ENCODE results near the gene C1QTNF5.
A peak's percentile ranks its signal among the peaks of the same experiment; 100 is the strongest.

Gene C1QTNF5

DNA sequence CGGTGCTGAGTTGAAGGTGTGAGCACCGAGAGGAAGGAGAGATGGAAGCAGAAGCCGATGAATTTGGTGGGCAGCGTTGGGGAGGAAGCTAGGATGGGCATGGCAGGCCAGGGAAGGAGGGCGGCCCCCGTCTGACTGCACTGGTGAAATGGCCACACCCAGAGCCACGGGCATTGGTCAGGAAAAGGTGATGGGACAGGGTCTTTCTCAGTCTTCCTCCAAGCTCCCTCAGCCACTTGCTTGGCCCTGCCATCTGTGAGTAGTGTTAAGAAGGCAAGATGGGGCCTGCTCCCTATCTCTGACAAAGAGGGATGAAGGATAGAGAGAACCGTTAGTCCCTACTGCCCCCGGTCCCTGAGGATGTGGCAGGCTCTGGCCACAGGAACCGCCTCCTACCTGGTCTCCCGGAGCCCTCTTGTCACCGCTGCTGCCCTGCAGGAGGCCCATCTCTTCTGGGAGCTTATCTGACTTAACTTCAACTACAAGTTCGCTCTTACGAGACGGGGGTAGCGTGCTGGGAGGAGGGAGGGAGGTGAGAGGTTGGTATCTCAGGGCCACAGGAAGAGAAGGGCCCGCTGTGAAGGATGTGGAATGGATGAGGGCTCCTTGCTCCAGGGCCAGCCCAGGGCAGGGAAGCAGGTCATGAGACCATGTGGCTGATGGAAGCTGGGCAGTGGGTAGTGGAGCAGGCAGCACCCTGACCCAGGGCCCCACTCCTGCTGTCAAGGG lies 30.6 kb downstream of the C1QTNF5 start:
- no peak overlapping the region for H3K9ac ChIP-seq (ENCODE audit: low read depth, low read length)
- H3K27ac ChIP-seq (ENCODE audit: low read depth, low read length): no peak overlapping the region
- H3K4me1 ChIP-seq (ENCODE audit: control insufficient read depth, insufficient read depth, low read length): peaks cover 12% of the 10 kb centered on the region

GRCh38 chr11:119309411-119309810 lies 31.3 kb downstream of the C1QTNF5 start:
- no peak overlapping the region for H3K4me3 ChIP-seq (ENCODE audit: low read depth, low read length)
- peaks cover 5% of the 10 kb centered on the region for H3K4me1 ChIP-seq (ENCODE audit: control insufficient read depth, insufficient read depth, low read length)
- H3K9ac ChIP-seq (ENCODE audit: low read depth, low read length): no peak overlapping the region
- no peak overlapping the region for H3K27ac ChIP-seq (ENCODE audit: low read depth, low read length)
- H3K27me3 ChIP-seq (ENCODE audit: control insufficient read depth, insufficient read depth, low read length): peaks cover under 1% of the 10 kb centered on the region; the same call in 1 of the 2 replicates
- H3K9me3 ChIP-seq (ENCODE audit: control insufficient read depth, insufficient read depth, low read length): no peaks in the 10 kb centered on the region
- H3K36me3 ChIP-seq (ENCODE audit: control insufficient read depth, insufficient read depth, low read length): peaks cover 65% of the 10 kb centered on the region

More for the DNA sequence above, 30.6 kb downstream of the C1QTNF5 start:
- Histone ChIP-seq H3K4me3 (ENCODE audit: low read depth, low read length) (no peak overlapping the region), H3K9me3 (ENCODE audit: control insufficient read depth, insufficient read depth, low read length) (no peaks in the 10 kb centered on the region), H3K27me3 (ENCODE audit: control insufficient read depth, insufficient read depth, low read length) (peaks cover 8% of the 10 kb centered on the region; the same call in 1 of the 2 replicates), H3K36me3 (ENCODE audit: control insufficient read depth, insufficient read depth, low read length) (peaks cover 62% of the 10 kb centered on the region)

DNA sequence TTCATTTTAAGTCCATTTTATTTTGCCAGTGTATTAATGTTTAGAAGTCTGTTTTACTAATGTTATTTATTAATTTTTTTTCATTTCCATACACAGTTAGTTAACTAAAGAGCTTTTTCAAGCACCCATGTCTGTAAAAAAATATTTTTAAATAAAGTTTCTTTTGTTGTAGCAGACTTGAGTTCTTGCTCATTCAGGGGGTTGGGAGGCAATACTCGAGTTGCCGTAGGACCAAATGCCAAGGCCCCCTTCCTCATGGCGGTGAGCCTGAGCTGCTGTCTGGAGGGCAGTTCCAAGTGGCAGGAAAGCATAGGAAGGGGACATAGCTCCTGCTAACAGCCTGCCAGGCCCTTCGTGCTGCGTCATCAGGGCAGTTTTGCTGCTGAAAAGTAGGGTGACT lies 32.7 kb downstream of the C1QTNF5 start:
- H3K4me3 ChIP-seq (ENCODE audit: low read depth, low read length): no peak overlapping the region
- H3K27ac ChIP-seq (ENCODE audit: low read depth, low read length): no peak overlapping the region
- peaks cover 5% of the 10 kb centered on the region for H3K4me1 ChIP-seq (ENCODE audit: control insufficient read depth, insufficient read depth, low read length)
- no peak overlapping the region for H3K9ac ChIP-seq (ENCODE audit: low read depth, low read length)
- no peaks in the 10 kb centered on the region for H3K9me3 ChIP-seq (ENCODE audit: control insufficient read depth, insufficient read depth, low read length)
- no peaks in the 10 kb centered on the region for H3K27me3 ChIP-seq (ENCODE audit: control insufficient read depth, insufficient read depth, low read length)
- peaks cover 75% of the 10 kb centered on the region for H3K36me3 ChIP-seq (ENCODE audit: control insufficient read depth, insufficient read depth, low read length)

DNA sequence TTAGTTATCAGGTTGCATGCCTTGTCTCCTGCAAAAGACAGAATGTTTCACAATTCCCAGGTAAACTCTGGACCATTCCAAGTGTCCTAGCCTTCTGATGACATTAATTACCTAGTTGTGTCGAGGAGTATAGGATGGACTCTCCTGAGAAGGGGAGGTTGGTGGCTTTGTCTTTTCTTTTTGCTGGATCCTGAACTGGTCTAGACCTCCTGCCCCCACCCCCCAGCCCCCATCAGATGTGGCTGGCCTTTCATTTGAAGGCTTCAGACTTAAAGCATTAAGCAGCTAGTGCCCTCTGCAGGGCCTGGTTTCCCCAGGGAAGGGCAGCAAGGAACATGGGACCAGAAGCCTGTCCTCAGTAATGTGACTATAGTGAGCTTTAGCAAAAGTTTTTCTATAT lies 33.5 kb downstream of the C1QTNF5 start:
- Histone ChIP-seq H3K4me3 (ENCODE audit: low read depth, low read length) (no peak overlapping the region), H3K36me3 (ENCODE audit: control insufficient read depth, insufficient read depth, low read length) (peaks cover 75% of the 10 kb centered on the region), H3K27me3 (ENCODE audit: control insufficient read depth, insufficient read depth, low read length) (no peaks in the 10 kb centered on the region), H3K27ac (ENCODE audit: low read depth, low read length) (peak overlapping the region; percentile 16), H3K9me3 (ENCODE audit: control insufficient read depth, insufficient read depth, low read length) (no peaks in the 10 kb centered on the region), H3K4me1 (ENCODE audit: control insufficient read depth, insufficient read depth, low read length) (peaks cover 5% of the 10 kb centered on the region), H3K9ac (ENCODE audit: low read depth, low read length) (no peak overlapping the region)

GRCh38 chr11:119306373-119306890 lies 34.3 kb downstream of the C1QTNF5 start:
- Histone ChIP-seq H3K27ac (ENCODE audit: low read depth, low read length) (peak overlapping the region; percentile 16), H3K9me3 (ENCODE audit: control insufficient read depth, insufficient read depth, low read length) (no peaks in the 10 kb centered on the region), H3K9ac (ENCODE audit: low read depth, low read length) (no peak overlapping the region), H3K27me3 (ENCODE audit: control insufficient read depth, insufficient read depth, low read length) (no peaks in the 10 kb centered on the region), H3K4me1 (ENCODE audit: control insufficient read depth, insufficient read depth, low read length) (peaks cover 5% of the 10 kb centered on the region), H3K36me3 (ENCODE audit: control insufficient read depth, insufficient read depth, low read length) (peaks cover 78% of the 10 kb centered on the region), H3K4me3 (ENCODE audit: low read depth, low read length) (no peak overlapping the region)

DNA sequence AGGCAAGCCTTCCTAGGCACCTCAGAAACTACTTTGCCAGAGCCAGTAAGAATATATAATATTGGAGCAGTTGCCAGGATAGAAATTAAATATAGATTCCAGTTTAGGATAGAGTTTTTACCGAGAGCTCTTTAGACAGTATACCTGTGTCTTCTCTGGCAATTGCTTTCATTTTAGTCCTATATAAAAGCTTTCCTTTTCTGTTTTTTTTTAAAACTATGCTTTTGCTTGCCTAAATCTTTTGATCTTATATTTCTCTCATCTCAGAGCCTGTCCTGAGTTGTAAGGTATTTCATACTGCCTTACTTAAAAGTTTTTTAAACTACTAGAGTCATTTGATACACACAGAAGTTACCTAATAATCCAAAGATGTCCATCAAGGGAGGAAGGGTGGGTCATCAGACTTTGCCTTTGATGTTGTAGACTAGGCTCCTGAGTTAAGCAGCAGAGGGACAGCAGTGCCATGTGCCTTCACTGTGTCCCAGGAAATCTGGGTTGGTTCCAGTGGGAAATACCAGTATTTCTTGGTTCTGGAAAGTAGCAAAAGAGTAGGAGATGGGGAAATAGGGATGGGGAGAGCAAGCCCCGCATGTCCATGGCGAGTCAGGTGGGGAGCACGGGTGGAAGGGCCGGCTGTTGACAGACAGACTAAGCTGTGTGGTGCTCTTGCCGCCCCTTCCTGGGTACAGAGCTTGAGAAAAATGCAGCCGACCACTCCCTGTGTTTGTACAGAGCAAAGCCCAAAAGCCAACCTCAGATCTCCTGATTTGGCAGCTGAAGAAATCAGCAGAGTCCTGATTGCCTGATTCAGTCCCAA lies 34.9 kb downstream of the C1QTNF5 start:
- Histone ChIP-seq H3K27me3 (ENCODE audit: control insufficient read depth, insufficient read depth, low read length) (no peaks in the 10 kb centered on the region), H3K9ac (ENCODE audit: low read depth, low read length) (no peak overlapping the region), H3K36me3 (ENCODE audit: control insufficient read depth, insufficient read depth, low read length) (peaks cover 78% of the 10 kb centered on the region), H3K4me3 (ENCODE audit: low read depth, low read length) (no peak overlapping the region), H3K27ac (ENCODE audit: low read depth, low read length) (no peak overlapping the region), H3K9me3 (ENCODE audit: control insufficient read depth, insufficient read depth, low read length) (no peaks in the 10 kb centered on the region), H3K4me1 (ENCODE audit: control insufficient read depth, insufficient read depth, low read length) (peaks cover 5% of the 10 kb centered on the region)

- H3K4me1 ChIP-seq (ENCODE audit: control insufficient read depth, insufficient read depth, low read length): peaks cover 5% of the 10 kb centered on the region
- H3K4me3 ChIP-seq (ENCODE audit: low read depth, low read length): no peak overlapping the region
- H3K27ac ChIP-seq (ENCODE audit: low read depth, low read length): no peak overlapping the region
- H3K9me3 ChIP-seq (ENCODE audit: control insufficient read depth, insufficient read depth, low read length): no peaks in the 10 kb centered on the region
- H3K9ac ChIP-seq (ENCODE audit: low read depth, low read length): no peak overlapping the region
- H3K36me3 ChIP-seq (ENCODE audit: control insufficient read depth, insufficient read depth, low read length): peaks cover 83% of the 10 kb centered on the region
- H3K27me3 ChIP-seq (ENCODE audit: control insufficient read depth, insufficient read depth, low read length): no peaks in the 10 kb centered on the region
These were observed 37.4 kb downstream of the C1QTNF5 start for GRCh38 chr11:119303227-119303718.

GRCh38 chr11:119300198-119300964 lies 40.3 kb downstream of the C1QTNF5 start:
- H3K27me3 ChIP-seq (ENCODE audit: control insufficient read depth, insufficient read depth, low read length): no peaks in the 10 kb centered on the region
- no peak overlapping the region for H3K27ac ChIP-seq (ENCODE audit: low read depth, low read length)
- H3K4me3 ChIP-seq (ENCODE audit: low read depth, low read length): no peak overlapping the region
- H3K9me3 ChIP-seq (ENCODE audit: control insufficient read depth, insufficient read depth, low read length): no peaks in the 10 kb centered on the region
- no peak overlapping the region for H3K9ac ChIP-seq (ENCODE audit: low read depth, low read length)
- H3K4me1 ChIP-seq (ENCODE audit: control insufficient read depth, insufficient read depth, low read length): no peaks in the 10 kb centered on the region
- peaks cover 89% of the 10 kb centered on the region for H3K36me3 ChIP-seq (ENCODE audit: control insufficient read depth, insufficient read depth, low read length)

- no peaks in the 10 kb centered on the region for H3K27me3 ChIP-seq (ENCODE audit: control insufficient read depth, insufficient read depth, low read length)
- H3K36me3 ChIP-seq (ENCODE audit: control insufficient read depth, insufficient read depth, low read length): peaks cover 88% of the 10 kb centered on the region
- H3K9me3 ChIP-seq (ENCODE audit: control insufficient read depth, insufficient read depth, low read length): no peaks in the 10 kb centered on the region
- no peak overlapping the region for H3K4me3 ChIP-seq (ENCODE audit: low read depth, low read length)
- H3K4me1 ChIP-seq (ENCODE audit: control insufficient read depth, insufficient read depth, low read length): no peaks in the 10 kb centered on the region
- no peak overlapping the region for H3K9ac ChIP-seq (ENCODE audit: low read depth, low read length)
- H3K27ac ChIP-seq (ENCODE audit: low read depth, low read length): no peak overlapping the region
These were observed 41.3 kb downstream of the C1QTNF5 start for GRCh38 chr11:119299416-119299815.

DNA sequence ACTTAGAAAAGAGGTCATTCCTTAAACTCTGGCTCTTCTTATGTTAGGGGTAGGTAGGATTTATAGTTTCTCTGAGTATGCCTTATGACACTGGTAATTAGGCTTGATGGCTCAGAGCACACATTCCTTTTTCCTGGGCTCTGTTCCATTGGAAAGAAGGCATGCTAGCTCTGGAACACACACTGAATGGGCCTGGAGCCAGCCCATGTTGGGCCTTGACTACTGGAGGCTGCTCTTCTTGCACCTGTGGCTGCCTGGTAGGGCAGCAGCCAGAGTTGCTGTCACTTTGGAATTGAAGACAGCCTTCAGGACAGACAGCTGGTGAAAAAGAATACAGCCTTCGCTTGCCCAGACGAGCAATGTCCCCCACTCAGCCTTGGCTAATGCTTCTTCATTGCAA lies 42.0 kb downstream of the C1QTNF5 start:
- H3K36me3 ChIP-seq (ENCODE audit: control insufficient read depth, insufficient read depth, low read length): peaks cover 84% of the 10 kb centered on the region
- H3K4me3 ChIP-seq (ENCODE audit: low read depth, low read length): no peak overlapping the region
- H3K9me3 ChIP-seq (ENCODE audit: control insufficient read depth, insufficient read depth, low read length): no peaks in the 10 kb centered on the region
- no peaks in the 10 kb centered on the region for H3K27me3 ChIP-seq (ENCODE audit: control insufficient read depth, insufficient read depth, low read length)
- no peak overlapping the region for H3K27ac ChIP-seq (ENCODE audit: low read depth, low read length)
- H3K9ac ChIP-seq (ENCODE audit: low read depth, low read length): no peak overlapping the region
- no peaks in the 10 kb centered on the region for H3K4me1 ChIP-seq (ENCODE audit: control insufficient read depth, insufficient read depth, low read length)

Data from HUES48 (cell line).